GM20000 (cell line): ENCODE measurements around the gene TMEM42.

ENCODE experiments used
- DNase-seq: peaks from one replicate; pipeline ENCODE4 v3.0.0; 2012; ENCODE audit warnings: low spot score
- TF ChIP-seq, protein P1 (sequence below): IDR thresholded peaks from 2 replicates; pipeline ENCODE4 v1.5.1; 2012; ENCODE audit warnings: mild to moderate bottlenecking, control low read depth; ENCODE audit errors: extremely low read depth, missing control alignments

The TMEM42 gene

DNA sequence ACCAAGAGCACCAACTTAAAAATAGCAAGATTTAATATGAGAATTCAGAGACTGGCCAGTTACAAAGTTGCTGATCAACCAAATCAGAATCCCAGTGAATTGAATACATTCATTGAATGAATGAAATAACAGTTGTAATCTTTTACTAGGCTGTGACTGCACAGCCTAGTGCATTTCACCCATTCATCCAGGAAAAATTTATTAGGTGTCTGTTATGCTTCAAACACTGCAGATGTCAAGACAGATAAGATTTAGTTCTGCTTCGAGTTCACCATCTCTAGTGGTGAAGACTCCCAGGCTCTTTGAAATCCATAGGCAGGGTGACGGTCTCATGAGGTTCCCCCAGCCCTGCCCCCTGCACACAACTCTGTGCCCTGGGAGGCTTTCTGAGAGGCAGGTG lies 41.6 kb downstream of the TMEM42 start:
- no peak for DNase-seq
- TF ChIP-seq, protein P1, sequence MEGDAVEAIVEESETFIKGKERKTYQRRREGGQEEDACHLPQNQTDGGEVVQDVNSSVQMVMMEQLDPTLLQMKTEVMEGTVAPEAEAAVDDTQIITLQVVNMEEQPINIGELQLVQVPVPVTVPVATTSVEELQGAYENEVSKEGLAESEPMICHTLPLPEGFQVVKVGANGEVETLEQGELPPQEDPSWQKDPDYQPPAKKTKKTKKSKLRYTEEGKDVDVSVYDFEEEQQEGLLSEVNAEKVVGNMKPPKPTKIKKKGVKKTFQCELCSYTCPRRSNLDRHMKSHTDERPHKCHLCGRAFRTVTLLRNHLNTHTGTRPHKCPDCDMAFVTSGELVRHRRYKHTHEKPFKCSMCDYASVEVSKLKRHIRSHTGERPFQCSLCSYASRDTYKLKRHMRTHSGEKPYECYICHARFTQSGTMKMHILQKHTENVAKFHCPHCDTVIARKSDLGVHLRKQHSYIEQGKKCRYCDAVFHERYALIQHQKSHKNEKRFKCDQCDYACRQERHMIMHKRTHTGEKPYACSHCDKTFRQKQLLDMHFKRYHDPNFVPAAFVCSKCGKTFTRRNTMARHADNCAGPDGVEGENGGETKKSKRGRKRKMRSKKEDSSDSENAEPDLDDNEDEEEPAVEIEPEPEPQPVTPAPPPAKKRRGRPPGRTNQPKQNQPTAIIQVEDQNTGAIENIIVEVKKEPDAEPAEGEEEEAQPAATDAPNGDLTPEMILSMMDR, result no peak

DNA sequence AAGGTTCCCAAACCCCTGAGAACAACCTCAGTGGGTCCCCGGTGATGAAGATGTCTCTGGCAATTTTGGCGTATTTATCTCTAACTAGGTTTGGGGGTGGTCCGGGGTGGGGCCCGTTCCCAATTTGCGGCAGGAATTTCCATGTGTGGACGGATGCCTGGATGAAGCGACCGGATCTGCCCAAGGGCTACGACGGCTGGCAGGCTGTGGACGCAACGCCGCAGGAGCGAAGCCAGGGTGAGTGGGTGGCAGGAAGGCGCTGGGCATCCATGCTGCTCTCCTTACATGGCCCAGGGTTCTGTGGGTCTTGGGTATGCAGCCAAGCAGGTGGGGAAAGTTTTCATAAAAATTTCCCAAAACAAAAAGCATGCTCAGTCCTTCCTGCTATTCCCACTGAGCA lies 42.0 kb downstream of the TMEM42 start:
- no peak for DNase-seq
- TF ChIP-seq, protein P1, result no peak

DNA sequence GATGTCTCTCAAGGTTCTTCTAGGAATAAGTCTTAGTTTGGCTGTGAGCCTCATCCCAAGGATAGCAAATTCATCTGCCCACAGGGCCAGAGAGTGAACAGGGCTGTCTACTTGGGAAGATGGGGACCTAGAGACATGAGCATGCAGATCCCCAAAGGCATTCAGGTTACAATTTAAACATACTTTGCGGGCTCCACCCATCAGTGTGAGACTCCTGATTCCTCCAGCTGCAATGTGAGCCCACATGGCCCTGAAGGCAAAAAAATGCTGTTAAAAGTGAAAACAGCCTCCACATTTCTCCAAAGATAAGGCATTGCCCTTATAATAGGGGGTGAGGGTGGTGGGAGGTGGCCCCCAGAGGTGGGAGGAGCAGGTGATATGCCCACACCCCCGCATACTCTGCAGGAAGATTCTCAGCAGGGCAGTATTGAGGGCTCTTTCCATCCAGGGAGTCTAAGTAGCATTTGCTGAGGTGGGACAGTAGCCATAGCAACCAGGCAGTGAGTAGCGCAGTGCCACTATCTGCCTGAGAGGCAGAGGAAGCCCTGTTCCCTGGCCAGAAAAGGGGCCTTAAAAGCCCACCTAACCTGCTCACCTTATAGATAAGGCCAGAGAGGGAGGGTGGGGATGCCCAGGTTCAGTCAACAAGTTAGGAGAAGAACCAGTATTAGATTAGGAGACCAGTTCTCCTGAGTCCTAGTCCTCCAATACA lies 43.9 kb downstream of the TMEM42 start:
- TF ChIP-seq, protein P1, result no peak
- DNase-seq, result no peak

DNA sequence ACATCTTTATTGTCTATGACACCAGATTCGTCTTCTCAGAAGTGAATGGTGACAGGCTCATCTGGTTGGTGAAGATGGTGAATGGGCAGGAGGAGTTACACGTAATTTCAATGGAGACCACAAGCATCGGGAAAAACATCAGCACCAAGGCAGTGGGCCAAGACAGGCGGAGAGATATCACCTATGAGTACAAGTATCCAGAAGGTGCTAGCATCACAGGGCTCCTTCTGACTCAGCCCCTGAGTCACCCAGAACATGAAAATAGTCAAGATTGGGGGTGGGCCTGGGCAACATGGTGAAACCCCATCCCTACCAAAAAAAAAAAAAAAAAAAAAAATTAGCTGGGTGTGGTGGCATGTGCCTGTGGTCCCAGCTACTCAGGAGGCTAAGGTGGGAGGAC lies 45.3 kb downstream of the TMEM42 start:
- TF ChIP-seq, protein P1, result no peak

DNA sequence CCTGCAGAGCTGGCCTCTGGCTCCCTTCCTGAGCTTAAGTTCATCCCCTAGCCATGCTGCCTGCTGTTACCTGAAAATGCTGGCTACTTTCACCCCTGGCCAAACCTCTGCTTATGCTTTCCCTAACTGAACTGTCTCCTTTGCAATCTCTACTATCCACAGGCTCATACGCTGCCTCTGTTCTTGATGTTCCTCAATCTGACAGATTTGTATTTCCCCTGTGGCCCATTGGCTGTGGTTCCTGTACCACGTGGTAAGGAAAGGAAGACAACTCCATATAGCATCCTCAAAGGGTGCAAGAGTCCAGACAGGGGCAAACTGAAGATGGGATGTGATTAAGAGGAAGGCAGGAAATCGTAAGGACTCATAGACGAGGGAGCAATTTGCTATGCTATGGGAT lies 45.9 kb downstream of the TMEM42 start:
- no peak for DNase-seq
- TF ChIP-seq, protein P1, result no peak

More for the DNA sequence above, 45.3 kb downstream of the TMEM42 start:
- DNase-seq, result no peak

DNA sequence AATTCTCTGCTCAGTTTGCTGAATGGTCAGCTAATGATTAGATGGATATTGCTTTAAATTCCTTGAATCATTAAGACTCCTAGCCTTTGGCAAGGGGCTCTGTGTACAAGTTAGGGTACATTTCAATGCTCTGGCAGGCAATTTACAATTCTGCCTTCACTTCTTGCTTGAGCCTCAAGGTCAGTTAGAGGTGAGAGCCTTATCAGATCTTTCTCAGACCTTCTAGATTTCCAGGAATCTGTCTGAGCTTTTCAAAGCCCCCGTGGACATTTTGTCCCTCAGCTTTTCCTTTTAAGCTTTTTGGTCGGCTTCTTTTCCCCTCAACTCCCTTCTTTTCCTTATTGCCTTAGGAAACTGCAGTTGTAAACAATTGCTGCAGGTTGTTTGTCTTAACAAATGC lies 47.4 kb downstream of the TMEM42 start:
- DNase-seq, result no peak

DNA sequence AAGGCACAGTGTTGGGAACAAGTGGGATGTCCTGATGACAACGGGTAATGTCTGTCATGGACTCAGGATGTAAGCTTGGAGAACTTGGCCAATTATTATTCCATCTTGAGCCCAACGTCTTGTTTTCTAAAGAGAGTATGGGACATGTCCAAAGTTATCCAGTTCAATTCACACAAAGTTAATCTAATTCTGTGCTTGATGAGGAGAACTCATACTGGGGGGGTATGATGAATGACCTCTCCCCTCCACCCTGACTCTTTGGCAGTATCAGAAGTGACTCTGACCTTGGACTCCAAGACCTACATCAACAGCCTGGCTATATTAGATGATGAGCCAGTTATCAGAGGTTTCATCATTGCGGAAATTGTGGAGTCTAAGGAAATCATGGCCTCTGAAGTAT lies 49.0 kb downstream of the TMEM42 start:
- TF ChIP-seq, protein P1, result no peak

More for the DNA sequence above, 47.4 kb downstream of the TMEM42 start:
- TF ChIP-seq, protein P1, result no peak

More for the DNA sequence above, 49.0 kb downstream of the TMEM42 start:
- DNase-seq, result no peak
